ENCODE measurements around the gene NXF3. TPM values are rescaled to one million over a fixed set of nuclear protein-coding genes. Genes with fewer than 3 reads are reported as not detected.
"Not testable (repeated sequence)": the region's sequence is repeated elsewhere in the genome, so short reads cannot be mapped to it uniquely, and the experiment has no call there.

NXF3 gene
- total and polyA plus RNA-seq, 2 experiments from 2014 or later = not detected

- H3F3A ChIP-seq (replicated peaks; ENCODE audit: low read depth); H3K4me2 ChIP-seq; ATAC-seq; H3K36me3 Mint-ChIP-seq (ENCODE audit: low read depth); H3K4me1 ChIP-seq (ENCODE audit: insufficient read depth); H3K4me3 ChIP-seq; H3K9me2 ChIP-seq (ENCODE audit: insufficient read depth); H3K27me3 Mint-ChIP-seq (ENCODE audit: insufficient read depth, low read depth, poor library complexity); H3K79me2 ChIP-seq (replicated peaks; ENCODE audit: insufficient read depth); DNase-seq (ENCODE audit: low spot score); H3K27ac ChIP-seq (ENCODE audit: low read depth); H3K27me3 ChIP-seq (ENCODE audit: insufficient read depth); H4K20me1 ChIP-seq (replicated peaks; ENCODE audit: insufficient read depth); H2AFZ ChIP-seq; H3K4me1 Mint-ChIP-seq; H3K4me3 Mint-ChIP-seq; H3K36me3 ChIP-seq (ENCODE audit: insufficient read depth); H3K27ac Mint-ChIP-seq: not testable (repeated sequence)
- peaks cover 13% of the 10 kb centered on the region for H3K9me3 Mint-ChIP-seq
Measured at GRCh38 chrX:103136528-103136927, 43.6 kb upstream of the NXF3 start.

- Mint-ChIP-seq H3K9me3 (no peaks in the 10 kb centered on the region), H3K27me3 (ENCODE audit: insufficient read depth, low read depth, poor library complexity) (peaks cover 4% of the 10 kb centered on the region), H3K36me3 (ENCODE audit: low read depth) (no peaks in the 10 kb centered on the region), H3K4me1 (peaks cover 7% of the 10 kb centered on the region), H3K4me3 (no peak overlapping the region), H3K27ac (no peak overlapping the region)
- DNase-seq (ENCODE audit: low spot score) = no peak
- TF ChIP-seq ZNF331 (CRISPR knock-in tag; IDR thresholded peaks at IDR 0.05; ENCODE audit: low read depth) (no peak), ZNF462 (CRISPR knock-in tag; IDR thresholded peaks at IDR 0.05) (no peak), CREB1 (CRISPR knock-in tag; IDR thresholded peaks at IDR 0.05; ENCODE audit: low read depth) (no peak), JUNB (IDR thresholded peaks at IDR 0.05; ENCODE audit: unreplicated experiment) (no peak), CTCF (conservative IDR thresholded peaks at IDR 0.05; ENCODE audit: low read depth in 2 of 2) (no peak), NANOG (IDR thresholded peaks at IDR 0.05; ENCODE audit: borderline replicate concordance) (no peak), STAT1 (IDR thresholded peaks at IDR 0.05; ENCODE audit: unreplicated experiment) (no peak), ZNF114 (CRISPR knock-in tag; IDR thresholded peaks at IDR 0.05) (no peak)
- Histone ChIP-seq H3F3A (replicated peaks; ENCODE audit: low read depth) (no peaks in the 10 kb centered on the region), H3K27me3 (ENCODE audit: insufficient read depth) (no peaks in the 10 kb centered on the region), H3K27ac (ENCODE audit: low read depth) (no peak overlapping the region), H4K20me1 (replicated peaks; ENCODE audit: insufficient read depth) (no peaks in the 10 kb centered on the region), H3K9me2 (ENCODE audit: insufficient read depth) (no peaks in the 10 kb centered on the region), H3K36me3 (ENCODE audit: insufficient read depth) (no peaks in the 10 kb centered on the region), H3K4me3 (no peak overlapping the region), H3K4me2 (no peak overlapping the region), H2AFZ (no peak overlapping the region), H3K79me2 (replicated peaks; ENCODE audit: insufficient read depth) (no peaks in the 10 kb centered on the region), H3K4me1 (ENCODE audit: insufficient read depth) (no peaks in the 10 kb centered on the region)
- ATAC-seq = no peak
Measured at GRCh38 chrX:103124284-103124683, 31.3 kb upstream of the NXF3 start.
